HepG2 (cell line): ENCODE data around the gene FAM83G. TPM values are rescaled to one million over a fixed set of nuclear protein-coding genes. Genes with fewer than 3 reads are reported as not detected.

Experiments used
- RNF2 ChIP-seq: fragments of 450-650 bp; conservative IDR thresholded peaks from 2 replicates; pipeline ENCODE4 v1.6.1; 2016; ENCODE audit warnings: low read depth
- ZNF138 ChIP-seq: sonication (generic); formaldehyde crosslinking; IDR thresholded peaks from 2 replicates; pipeline ENCODE4 v1.5.0; 2020; ENCODE audit warnings: mild to moderate bottlenecking, low read depth, missing genetic modification reagents
- polyA plus RNA-seq, 8 experiments: library from polyadenylated mRNA; depleted of rRNA in 3 of 8; stranded (reverse) in 7 of 8; unstranded in 1 of 8; fragments of >200 nt; fragmentation: Illumina TruSeq in 4 of 8; extraction: Trizol in 4 of 8; gene quantifications; 2 replicates each; pipeline versions ENCODE4 v1.2.1 to v1.2.3, GENCODE V29; 2011 to 2016; ENCODE audit warnings: low read depth in 4 of 8, missing spikeins in 1 of 8, mixed read lengths in 1 of 8; ENCODE audit not compliant: insufficient read depth in 1 of 8
- total RNA-seq, 5 experiments: library from RNA; depleted of rRNA; stranded (reverse); fragments of >200 nt; fragmentation: Illumina TruSeq; extraction: Trizol; gene quantifications; 2 replicates each; pipeline ENCODE4 v1.2.3, GENCODE V29; 2016; ENCODE audit warnings: low read depth in 1 of 5
- TF ChIP-seq, protein P1 (sequence below): sonication (generic); formaldehyde crosslinking; IDR thresholded peaks from 2 replicates; pipeline ENCODE4 v1.5.1; 2020; ENCODE audit warnings: mild to moderate bottlenecking, missing genetic modification reagents, moderate library complexity
- TF ChIP-seq, protein P2 (sequence below): sonication (generic); formaldehyde crosslinking; IDR thresholded peaks from 2 replicates; pipeline ENCODE4 v1.4.0; 2020; ENCODE audit warnings: missing genetic modification reagents

Gene FAM83G
- total and polyA plus RNA-seq, 2 of the 13 experiments (the other 11 are each of a cell fraction or from before 2014, with no cell fraction given), result 13.7 to 18.6 TPM

GRCh38 chr17:18962494-18962815 is 42.1 kb downstream of the FAM83G start (continued):
- TF ChIP-seq, protein P1, sequence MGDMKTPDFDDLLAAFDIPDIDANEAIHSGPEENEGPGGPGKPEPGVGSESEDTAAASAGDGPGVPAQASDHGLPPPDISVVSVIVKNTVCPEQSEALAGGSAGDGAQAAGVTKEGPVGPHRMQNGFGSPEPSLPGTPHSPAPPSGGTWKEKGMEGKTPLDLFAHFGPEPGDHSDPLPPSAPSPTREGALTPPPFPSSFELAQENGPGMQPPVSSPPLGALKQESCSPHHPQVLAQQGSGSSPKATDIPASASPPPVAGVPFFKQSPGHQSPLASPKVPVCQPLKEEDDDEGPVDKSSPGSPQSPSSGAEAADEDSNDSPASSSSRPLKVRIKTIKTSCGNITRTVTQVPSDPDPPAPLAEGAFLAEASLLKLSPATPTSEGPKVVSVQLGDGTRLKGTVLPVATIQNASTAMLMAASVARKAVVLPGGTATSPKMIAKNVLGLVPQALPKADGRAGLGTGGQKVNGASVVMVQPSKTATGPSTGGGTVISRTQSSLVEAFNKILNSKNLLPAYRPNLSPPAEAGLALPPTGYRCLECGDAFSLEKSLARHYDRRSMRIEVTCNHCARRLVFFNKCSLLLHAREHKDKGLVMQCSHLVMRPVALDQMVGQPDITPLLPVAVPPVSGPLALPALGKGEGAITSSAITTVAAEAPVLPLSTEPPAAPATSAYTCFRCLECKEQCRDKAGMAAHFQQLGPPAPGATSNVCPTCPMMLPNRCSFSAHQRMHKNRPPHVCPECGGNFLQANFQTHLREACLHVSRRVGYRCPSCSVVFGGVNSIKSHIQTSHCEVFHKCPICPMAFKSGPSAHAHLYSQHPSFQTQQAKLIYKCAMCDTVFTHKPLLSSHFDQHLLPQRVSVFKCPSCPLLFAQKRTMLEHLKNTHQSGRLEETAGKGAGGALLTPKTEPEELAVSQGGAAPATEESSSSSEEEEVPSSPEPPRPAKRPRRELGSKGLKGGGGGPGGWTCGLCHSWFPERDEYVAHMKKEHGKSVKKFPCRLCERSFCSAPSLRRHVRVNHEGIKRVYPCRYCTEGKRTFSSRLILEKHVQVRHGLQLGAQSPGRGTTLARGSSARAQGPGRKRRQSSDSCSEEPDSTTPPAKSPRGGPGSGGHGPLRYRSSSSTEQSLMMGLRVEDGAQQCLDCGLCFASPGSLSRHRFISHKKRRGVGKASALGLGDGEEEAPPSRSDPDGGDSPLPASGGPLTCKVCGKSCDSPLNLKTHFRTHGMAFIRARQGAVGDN (CRISPR knock-in tag), result peak; percentile 43; the same call in 1 of the 2 replicates
- TF ChIP-seq RNF2 (no peak), ZNF138 (CRISPR knock-in tag) (no peak)
- TF ChIP-seq, protein P2, sequence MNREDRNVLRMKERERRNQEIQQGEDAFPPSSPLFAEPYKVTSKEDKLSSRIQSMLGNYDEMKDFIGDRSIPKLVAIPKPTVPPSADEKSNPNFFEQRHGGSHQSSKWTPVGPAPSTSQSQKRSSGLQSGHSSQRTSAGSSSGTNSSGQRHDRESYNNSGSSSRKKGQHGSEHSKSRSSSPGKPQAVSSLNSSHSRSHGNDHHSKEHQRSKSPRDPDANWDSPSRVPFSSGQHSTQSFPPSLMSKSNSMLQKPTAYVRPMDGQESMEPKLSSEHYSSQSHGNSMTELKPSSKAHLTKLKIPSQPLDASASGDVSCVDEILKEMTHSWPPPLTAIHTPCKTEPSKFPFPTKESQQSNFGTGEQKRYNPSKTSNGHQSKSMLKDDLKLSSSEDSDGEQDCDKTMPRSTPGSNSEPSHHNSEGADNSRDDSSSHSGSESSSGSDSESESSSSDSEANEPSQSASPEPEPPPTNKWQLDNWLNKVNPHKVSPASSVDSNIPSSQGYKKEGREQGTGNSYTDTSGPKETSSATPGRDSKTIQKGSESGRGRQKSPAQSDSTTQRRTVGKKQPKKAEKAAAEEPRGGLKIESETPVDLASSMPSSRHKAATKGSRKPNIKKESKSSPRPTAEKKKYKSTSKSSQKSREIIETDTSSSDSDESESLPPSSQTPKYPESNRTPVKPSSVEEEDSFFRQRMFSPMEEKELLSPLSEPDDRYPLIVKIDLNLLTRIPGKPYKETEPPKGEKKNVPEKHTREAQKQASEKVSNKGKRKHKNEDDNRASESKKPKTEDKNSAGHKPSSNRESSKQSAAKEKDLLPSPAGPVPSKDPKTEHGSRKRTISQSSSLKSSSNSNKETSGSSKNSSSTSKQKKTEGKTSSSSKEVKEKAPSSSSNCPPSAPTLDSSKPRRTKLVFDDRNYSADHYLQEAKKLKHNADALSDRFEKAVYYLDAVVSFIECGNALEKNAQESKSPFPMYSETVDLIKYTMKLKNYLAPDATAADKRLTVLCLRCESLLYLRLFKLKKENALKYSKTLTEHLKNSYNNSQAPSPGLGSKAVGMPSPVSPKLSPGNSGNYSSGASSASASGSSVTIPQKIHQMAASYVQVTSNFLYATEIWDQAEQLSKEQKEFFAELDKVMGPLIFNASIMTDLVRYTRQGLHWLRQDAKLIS (CRISPR knock-in tag), result no peak
